ENCODE measurements around the gene CALN1.

Gene CALN1

DNA sequence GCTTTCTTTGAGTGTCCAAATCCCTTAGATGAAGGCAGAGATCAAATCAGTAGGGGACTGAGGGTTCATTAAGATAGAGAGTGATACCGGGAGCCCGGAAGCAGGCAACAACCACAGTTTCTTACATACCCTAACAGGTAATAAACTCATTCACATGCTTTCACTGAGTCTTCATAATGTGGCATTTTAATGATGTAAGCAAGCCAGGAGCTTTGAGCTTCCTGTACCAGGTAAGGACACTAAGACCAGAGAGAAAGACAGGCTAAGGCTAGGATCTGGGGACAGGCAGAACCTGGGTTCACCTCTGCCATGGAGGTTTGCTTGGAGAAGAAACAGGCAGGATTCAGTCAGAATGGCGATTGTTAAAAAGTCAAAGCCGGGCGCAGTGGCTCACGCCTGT lies 661.8 kb downstream of the CALN1 start:
- TF ChIP-seq TAF1 (IDR thresholded peaks at IDR 0.05; ENCODE audit: borderline replicate concordance, insufficient read depth, low read length) (no peak), POLR2AphosphoS5 (IDR thresholded peaks at IDR 0.05; ENCODE audit: low read depth, low read length) (no peak), SIN3A (IDR thresholded peaks at IDR 0.05; ENCODE audit: borderline replicate concordance, insufficient read depth, low read length) (no peak), FOXP2 (optimal IDR thresholded peaks at IDR 0.05; ENCODE audit: borderline replicate concordance, extremely low read depth, extremely low read length, insufficient read depth) (no peak)
- TF ChIP-seq, protein P1, sequence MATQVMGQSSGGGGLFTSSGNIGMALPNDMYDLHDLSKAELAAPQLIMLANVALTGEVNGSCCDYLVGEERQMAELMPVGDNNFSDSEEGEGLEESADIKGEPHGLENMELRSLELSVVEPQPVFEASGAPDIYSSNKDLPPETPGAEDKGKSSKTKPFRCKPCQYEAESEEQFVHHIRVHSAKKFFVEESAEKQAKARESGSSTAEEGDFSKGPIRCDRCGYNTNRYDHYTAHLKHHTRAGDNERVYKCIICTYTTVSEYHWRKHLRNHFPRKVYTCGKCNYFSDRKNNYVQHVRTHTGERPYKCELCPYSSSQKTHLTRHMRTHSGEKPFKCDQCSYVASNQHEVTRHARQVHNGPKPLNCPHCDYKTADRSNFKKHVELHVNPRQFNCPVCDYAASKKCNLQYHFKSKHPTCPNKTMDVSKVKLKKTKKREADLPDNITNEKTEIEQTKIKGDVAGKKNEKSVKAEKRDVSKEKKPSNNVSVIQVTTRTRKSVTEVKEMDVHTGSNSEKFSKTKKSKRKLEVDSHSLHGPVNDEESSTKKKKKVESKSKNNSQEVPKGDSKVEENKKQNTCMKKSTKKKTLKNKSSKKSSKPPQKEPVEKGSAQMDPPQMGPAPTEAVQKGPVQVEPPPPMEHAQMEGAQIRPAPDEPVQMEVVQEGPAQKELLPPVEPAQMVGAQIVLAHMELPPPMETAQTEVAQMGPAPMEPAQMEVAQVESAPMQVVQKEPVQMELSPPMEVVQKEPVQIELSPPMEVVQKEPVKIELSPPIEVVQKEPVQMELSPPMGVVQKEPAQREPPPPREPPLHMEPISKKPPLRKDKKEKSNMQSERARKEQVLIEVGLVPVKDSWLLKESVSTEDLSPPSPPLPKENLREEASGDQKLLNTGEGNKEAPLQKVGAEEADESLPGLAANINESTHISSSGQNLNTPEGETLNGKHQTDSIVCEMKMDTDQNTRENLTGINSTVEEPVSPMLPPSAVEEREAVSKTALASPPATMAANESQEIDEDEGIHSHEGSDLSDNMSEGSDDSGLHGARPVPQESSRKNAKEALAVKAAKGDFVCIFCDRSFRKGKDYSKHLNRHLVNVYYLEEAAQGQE (IDR thresholded peaks at IDR 0.05; ENCODE audit: insufficient read depth in 1 of 2, low read depth in 2 of 2, low read length in 2 of 2) = no peak

DNA sequence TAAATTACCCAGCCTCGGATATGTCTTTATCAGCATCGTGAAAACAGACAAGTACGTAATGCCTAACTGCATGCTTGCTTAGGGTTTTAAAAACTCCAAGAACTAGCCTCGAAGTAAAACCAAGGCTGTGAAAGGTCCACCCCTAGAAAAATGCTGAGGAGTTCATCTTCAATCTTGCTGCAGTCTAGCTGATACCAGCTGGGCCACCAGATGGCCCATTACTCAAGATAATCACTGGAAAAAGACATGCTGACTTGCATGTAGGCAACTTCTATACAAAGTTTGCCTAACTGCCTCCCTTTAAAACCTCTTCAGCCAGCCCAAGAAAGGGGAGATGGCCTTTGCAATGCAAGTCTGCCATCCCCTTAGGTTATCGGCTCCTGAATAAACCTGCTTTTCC lies 666.1 kb downstream of the CALN1 start:
- no peak for TF ChIP-seq TAF1 (IDR thresholded peaks at IDR 0.05; ENCODE audit: borderline replicate concordance, insufficient read depth, low read length)
- TF ChIP-seq POLR2AphosphoS5 (IDR thresholded peaks at IDR 0.05; ENCODE audit: low read depth, low read length) = no peak
- TF ChIP-seq, protein P1 (IDR thresholded peaks at IDR 0.05; ENCODE audit: insufficient read depth in 1 of 2, low read depth in 2 of 2, low read length in 2 of 2) = no peak
- no peak for TF ChIP-seq FOXP2 (optimal IDR thresholded peaks at IDR 0.05; ENCODE audit: borderline replicate concordance, extremely low read depth, extremely low read length, insufficient read depth)
- no peak for TF ChIP-seq SIN3A (IDR thresholded peaks at IDR 0.05; ENCODE audit: borderline replicate concordance, insufficient read depth, low read length)

DNA sequence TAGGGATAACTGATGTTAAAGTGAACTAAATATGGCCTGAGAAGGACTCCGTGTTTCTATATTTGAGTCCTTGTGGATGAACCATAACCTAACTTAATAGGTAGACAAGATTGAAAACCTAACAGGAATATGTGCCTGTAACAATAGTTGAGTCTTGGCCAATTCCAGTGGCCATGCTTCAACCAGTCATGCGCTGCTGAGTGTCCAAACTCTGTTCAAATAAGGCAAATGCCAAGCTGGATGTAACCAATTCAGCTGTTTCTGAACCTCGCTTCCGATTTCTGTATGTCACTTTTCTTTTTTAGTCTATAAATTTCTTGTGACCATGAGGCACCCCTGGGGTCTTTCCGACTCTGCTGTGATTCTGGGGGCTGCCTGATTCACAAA lies 672.0 kb downstream of the CALN1 start:
- no peak for TF ChIP-seq POLR2AphosphoS5 (IDR thresholded peaks at IDR 0.05; ENCODE audit: low read depth, low read length)
- no peak for TF ChIP-seq SIN3A (IDR thresholded peaks at IDR 0.05; ENCODE audit: borderline replicate concordance, insufficient read depth, low read length)
- no peak for TF ChIP-seq TAF1 (IDR thresholded peaks at IDR 0.05; ENCODE audit: borderline replicate concordance, insufficient read depth, low read length)
- TF ChIP-seq FOXP2 (optimal IDR thresholded peaks at IDR 0.05; ENCODE audit: borderline replicate concordance, extremely low read depth, extremely low read length, insufficient read depth) = no peak
- TF ChIP-seq, protein P1 (IDR thresholded peaks at IDR 0.05; ENCODE audit: insufficient read depth in 1 of 2, low read depth in 2 of 2, low read length in 2 of 2) = no peak

DNA sequence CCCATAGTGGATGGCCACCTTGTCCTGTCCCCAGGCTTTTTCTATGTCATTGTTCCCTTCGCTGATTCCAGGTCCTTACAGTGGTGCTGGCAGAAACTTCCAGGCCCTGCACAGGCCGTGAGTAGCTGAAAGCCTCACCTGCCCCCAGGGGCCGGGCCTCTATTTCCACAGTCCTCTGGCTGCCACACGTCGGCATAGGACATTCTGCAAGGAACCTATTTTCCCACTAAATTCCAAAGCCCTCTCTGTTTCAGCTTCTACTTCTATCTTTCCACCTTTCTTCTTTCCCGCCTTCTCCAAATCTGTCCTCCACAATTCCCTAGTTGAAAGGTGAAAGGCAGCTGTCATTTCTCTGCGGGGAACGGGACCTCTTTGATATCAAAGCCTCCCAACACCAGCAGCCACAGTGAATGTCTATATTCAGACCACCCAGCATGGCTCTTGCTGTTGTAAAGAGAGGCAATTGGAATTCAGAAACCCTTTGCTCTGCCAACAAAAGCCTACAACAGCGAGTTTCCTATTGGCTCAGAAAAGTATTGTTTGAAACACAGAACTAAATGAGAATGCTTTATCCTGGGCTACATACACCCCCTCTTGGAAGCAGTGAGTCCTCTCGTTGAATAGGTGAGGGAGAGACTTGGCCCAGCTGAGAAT lies 672.5 kb downstream of the CALN1 start:
- no peak for TF ChIP-seq TAF1 (IDR thresholded peaks at IDR 0.05; ENCODE audit: borderline replicate concordance, insufficient read depth, low read length)
- no peak for TF ChIP-seq SIN3A (IDR thresholded peaks at IDR 0.05; ENCODE audit: borderline replicate concordance, insufficient read depth, low read length)
- TF ChIP-seq, protein P1 (IDR thresholded peaks at IDR 0.05; ENCODE audit: insufficient read depth in 1 of 2, low read depth in 2 of 2, low read length in 2 of 2) = no peak
- no peak for TF ChIP-seq FOXP2 (optimal IDR thresholded peaks at IDR 0.05; ENCODE audit: borderline replicate concordance, extremely low read depth, extremely low read length, insufficient read depth)
- TF ChIP-seq POLR2AphosphoS5 (IDR thresholded peaks at IDR 0.05; ENCODE audit: low read depth, low read length) = no peak
